GM21423 (cell line): ENCODE data around the gene UBASH3A.

ENCODE experiments used
- ATAC-seq: cut with Tn5 transposase; IDR thresholded peaks from one replicate; pipeline ENCODE4 v1.9.1; 2021; ENCODE audit warnings: mild to moderate bottlenecking, moderate library complexity; ENCODE audit not compliant: unreplicated experiment

UBASH3A gene

DNA sequence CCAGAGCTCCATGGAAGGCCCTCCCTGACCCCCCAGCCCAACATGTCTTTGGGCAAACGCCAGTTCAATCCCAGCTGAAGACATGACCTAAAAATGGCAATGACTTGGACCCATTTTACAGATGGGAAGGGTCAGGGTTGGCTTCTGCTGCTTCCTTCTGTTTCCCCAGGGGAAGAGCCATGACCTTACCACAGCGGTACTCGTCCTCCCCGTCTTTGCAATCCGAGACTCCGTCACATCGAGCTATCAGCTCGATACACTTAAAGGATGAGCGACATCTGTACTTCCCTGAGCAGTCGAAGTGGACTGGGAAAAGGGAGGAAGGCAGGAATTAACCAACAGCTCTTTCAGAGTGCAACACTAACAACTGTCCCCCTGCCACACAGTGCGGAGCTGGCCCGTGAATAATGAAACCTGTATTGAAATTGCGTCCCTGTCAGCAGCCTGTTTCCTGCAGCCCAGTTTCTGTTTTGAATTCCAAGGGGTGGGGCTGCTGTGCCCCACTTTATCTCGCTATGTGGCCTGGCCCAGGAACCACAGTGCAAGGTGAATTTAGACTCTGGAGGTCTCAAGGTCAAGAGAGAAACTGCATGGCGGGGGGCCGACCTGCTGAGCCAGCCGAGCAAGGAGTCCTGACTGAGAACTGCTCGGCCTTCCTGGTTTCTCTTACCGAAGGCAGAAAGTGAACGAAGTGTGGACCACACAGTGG is 14.8 kb upstream of the UBASH3A start:
- no peak for ATAC-seq

DNA sequence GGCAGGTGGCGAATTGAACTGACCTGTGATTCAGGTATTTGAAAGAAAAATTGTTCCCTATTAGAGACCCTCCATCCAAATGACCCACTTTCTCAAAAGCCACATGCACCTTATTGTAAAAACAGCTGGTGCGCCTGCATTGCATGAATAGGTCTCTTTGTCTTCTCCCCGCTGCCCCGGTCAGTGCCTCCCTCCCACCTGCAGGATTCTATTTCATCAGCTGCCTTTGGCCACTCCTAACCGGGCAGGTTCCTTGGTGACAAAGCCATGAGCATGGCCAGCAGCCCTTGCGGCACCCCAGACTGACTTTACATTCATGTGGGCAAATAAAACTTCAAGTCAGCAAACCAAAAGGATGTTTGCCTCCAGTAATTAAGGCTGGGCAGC is 14.3 kb upstream of the UBASH3A start:
- no peak for ATAC-seq

DNA sequence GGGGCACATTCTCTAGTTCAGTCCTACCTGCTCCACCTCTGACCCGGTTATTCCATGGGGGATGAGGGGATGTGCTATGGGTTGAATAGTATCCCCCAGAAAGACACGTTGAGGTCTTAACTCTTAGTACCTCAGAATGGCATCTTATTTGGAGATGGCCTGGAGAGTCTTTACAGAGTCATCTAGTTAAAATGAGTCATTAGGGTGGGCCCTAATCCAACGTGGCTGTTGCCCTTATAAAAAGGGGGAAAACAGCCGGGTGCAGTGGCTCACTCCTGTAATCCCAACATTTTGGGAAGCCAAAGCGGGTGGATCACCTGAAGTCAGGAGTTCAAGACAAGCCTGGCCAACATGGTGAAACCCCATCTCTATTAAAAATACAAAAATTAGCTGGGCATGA is 13.5 kb upstream of the UBASH3A start:
- no peak for ATAC-seq

DNA sequence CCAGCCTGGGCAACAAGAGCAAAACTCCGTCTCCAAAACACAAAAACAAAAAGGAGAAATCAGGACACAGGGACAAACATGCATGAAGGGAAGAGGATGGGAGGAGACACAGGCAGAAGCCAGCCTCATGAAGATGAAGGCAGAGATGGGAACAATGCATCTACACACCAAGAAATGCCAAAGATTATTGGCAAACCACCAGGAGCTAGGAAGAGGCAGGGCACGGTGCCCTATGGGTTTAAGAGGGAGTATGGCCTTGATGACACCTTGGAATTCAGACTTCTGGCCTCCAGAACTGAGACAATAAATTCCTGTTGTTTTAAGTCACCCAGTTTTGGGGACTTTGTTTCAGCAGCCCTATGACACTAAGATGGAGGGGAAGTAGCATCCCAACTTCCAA is 13.0 kb upstream of the UBASH3A start:
- no peak for ATAC-seq

DNA sequence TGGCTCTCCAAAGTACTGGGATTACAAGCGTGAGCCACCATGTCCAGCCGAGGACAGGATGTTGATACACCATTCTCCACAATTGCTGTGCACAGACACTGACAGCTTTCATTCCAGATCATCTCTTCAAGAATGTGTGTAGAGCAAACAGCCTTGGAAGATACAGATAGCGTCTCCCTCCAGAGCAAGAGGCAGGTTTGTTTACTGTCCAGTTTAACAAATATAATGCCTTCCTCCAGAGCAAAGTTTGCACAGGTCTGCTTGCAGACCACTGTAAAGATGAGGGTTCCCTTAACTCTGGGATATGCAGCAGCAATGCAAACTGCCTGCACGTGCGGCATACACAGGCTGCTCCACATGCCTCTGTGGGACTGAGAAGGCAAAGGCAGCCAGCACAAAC is 12.4 kb upstream of the UBASH3A start:
- ATAC-seq = no peak

DNA sequence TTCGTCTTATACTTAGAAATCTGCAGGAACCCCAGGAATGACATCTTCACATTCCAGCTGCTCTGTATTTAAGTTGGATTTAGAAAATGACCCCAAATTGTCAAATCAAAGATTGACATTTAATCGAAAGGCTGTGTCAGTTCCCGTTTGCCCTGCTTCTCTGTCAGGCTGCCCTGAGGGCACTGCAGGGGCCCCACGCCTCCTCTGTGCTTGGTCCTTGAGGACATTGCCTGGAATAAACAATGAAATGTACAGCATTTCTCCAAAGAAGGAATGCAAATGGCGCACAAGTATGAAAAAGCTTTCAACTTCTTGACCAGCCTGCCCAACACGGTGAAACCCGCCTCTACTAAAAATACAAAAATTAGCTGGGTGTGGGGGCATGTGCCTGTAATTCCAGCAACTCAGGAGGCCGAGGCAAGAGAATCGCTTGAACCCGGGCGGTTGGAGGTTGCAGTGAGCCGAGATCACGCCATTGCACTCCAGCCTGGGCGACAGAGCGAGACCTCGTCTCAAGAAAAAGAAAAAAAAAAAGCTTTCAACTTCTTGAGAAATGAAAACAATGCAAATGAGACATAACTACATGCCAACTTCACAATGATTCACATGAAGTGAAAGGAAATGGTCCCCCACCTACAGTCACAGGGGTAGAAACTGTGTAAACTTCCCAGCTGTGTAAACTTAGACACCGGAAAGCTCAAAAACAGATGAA is 10.8 kb upstream of the UBASH3A start:
- peak; percentile 70 for ATAC-seq

DNA sequence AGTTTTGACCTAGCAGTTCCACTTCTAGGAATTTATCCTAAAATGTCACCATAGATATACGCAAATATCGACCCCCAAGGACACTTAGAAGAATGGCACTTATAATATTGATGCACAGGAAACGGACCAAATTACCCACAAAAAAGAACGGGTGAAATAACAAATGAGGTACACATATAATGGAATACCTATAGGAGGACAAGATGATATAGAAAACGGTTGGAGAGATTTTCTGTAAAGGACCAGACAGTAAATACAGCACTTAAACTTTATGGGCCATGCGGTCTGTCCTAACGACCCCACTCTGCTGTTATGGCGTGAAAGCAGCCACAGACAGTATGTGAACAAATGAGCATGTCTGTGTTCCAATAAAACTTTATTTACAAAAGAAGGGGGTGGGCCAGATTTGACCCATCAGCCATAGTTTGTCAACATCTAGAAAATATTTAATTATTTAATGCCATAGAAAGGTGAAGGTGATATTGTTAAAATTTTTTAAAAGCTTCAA is 10.2 kb upstream of the UBASH3A start:
- ATAC-seq = no peak

DNA sequence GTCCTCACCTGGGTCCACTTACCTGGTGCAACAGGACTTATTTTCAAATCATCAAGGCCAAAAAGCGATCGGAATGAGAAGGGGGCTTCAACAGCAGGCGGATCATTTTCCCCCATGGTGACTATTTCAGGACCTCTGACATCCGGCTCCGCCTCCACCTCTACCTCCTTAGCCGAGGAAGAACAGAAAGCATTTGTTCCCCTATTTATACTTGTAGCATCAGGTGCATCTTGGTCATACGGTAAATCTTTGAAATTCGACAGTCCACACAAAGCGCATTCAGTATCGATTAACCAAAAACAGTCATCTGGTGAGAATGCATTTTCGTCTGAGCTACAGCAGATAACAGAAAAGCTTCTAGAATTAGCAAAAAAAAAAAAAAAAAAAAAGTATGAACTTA is 8.4 kb upstream of the UBASH3A start:
- no peak for ATAC-seq

DNA sequence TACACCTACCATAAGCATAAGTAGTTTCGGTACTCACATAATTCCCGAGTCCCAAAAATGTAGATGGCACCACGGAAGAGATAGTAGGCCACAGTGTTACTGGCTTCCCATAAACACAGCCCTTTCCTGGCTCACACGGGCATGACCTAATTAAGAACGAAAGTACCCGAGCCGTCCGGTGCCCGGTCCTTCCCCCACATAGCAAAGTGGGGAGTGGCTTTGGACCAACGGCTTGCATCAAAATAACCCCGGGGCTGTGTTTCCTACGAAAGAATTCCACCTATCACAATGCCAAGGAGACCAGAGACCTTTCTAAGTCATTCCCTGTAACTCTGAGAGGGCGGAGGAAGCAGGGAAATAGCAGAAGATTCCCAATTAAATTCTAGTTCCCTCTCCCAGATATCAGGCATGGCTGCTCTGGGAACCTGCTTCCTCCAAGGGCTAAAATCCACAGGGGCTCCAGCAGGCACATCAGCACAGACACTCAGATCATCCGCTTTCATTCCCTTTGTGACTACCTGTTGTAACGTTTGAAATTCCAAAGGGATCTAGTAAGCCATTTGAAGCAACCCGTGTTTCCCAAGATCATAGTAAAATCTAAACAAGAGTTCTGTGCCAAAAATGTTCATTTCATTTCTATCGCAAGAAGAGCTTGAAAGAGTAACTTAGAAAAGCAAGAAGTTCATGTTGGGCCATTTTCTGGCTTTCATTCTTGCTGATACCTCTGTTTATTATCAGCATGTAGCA is 7.6 kb upstream of the UBASH3A start, which contains the start of gene TMPRSS3:
TSS of gene TMPRSS3 (minus strand) at position 148 of the 747 bp plus-strand sequence. CDS start 635 bp downstream, outside the sequence.
- no peak for ATAC-seq

DNA sequence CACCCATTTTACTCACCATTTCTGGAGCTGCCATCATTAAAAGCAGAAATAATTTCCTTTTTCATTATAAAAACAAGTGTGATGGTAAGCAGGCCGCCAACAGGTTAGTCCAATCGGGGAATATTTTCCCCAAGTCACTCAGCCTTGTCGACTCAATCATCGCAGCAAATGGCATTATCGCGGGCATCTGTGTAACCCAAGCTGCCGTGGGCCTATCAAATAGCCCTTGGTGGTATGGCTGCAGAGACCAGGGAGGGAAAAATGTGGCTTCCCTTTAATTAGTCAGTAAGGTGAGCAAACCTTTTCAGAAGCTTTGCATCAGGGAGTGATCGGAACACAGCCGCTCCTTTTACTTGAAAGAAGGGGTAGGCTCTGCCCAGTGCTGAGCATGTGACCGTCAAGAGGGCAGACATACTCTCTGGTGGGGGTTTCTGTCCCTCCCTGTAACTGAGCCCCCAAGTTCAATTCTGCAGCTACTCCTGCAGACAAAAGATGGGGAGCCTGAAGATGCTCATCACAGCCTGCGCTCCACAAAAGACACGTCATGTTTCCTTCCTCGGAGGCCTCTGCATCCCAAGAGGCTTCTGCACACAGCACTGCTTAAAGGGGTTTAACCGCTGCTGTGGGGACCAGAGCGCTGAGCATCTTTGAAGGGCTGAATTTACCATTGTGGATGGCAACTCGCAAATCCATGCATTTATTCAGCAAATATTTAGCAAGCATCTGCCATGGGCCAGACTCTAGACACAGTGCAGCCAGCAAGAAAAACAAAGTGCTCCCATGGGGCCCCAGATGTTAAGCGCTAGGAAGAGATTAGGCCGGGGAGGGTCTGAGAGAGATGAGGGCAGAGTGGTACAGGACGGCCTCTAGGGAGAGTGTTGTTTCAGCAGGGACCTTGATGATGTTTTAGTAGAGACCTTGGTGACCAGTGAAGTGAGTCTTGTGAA is 6.6 kb upstream of the UBASH3A start:
- no peak for ATAC-seq

DNA sequence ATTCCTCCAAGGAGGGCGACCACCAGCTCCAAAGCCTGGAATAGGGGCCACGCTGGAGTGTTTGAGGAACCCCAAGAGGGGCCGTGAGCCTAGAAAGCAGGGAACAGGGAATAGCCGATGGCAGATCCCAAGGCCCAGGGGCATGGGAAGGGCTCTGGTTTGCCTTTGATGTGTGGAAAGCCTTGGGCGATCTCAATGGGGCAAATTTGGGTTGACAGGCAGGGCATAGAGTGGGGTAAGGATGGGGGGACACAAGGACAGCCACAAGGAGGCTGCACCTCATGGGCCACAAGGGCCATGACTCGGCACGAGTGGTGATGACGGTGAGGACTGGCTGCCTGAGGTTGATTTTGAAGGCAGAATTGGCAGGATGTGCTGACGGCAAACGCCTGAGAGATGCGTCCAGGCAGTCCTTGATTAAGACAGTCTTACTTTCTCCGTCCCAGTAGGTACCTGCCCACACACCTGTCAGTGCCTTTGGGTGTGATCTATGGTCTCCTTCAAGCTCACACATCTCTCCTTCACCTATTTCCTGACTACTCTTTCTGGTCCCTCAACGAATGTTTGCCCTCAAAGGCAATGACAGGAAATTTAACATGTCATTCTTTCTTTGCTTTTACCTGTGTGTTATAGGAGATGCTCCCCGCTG is 5.8 kb upstream of the UBASH3A start:
- no peak for ATAC-seq

DNA sequence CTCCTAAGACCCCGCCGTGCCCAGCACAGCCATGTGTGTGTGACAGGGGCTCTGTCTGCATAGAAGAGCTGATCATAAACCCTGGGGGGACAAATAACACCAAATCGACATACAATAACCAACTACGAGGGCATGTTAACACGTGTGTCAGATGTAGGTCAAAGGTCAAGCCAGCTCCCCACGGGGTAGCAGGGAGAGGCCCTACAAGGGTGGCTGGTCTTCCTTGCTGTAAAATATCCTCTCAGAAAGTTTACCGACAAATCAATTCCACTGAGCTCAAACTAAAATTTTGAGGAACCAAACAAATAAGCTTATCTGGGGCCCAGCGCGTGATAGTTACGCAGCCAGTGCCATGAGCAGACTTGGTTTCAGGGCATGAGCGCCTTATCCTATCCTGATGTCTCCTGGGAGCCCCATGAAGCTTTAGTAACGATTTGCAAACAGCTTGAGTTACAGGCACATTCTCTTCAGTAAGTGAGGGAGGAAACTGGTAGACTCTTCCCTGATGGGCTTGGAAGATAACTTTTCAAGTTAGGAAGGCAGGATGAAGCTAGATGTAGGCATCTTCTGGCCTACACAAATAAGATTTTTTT is 5.2 kb upstream of the UBASH3A start:
- ATAC-seq = no peak

DNA sequence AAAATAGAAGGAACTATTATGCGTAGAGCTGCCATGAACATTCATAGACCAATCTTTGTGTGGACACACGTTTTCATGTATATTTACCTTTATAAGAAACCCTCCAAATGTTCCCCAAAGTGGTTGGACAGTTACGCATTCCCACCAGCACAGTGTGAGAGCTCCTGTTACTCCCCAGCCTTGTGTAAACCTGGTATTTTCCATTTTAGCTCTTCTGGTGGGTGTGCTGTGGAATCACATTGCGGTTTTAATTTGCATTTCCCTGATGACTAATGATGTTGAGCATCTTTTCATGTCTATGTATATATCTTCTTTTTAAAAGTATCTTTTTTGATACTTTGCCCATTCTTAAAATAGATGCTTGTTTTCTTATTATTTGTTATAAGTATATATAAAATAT is 3.2 kb upstream of the UBASH3A start:
- no peak for ATAC-seq

DNA sequence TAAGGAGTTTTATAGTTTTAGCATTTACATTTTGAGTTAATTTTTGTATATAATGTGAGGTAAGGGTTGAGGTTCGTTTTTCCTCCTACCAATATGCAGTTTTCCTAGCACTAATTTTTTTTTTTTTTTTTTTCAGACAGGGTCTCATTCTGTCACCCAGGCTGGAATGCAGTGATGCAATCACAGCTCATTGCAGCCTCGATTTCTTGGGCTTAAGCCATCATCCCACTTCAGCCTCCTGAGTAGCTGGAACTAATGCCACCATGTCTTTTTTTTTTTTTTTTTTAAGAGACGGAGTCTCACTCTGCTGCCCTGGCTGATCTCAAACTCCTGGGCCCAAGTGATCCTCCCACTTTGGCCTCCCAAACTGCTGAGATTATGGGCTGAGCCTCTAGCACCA is 2.5 kb upstream of the UBASH3A start:
- no peak for ATAC-seq

DNA sequence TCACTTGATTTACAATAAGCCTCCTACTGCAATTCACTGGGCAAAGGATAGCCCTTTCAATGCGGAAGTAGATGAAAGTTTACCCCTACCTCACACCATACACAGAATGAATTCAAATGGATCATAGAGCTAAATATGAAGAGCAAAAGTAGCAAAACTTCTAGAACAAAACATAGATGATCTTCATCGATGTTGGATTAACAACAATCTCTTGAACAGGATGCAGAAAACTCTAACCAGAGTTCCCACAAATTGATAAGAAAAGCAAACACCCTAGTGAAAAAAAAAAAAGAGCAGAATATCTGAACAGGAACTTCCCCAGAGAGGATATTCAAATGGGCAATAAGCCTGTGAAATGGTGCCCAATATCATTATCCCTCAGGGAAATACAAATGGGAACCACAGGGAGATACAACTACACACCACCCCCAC is 1.9 kb upstream of the UBASH3A start:
- no peak for ATAC-seq

DNA sequence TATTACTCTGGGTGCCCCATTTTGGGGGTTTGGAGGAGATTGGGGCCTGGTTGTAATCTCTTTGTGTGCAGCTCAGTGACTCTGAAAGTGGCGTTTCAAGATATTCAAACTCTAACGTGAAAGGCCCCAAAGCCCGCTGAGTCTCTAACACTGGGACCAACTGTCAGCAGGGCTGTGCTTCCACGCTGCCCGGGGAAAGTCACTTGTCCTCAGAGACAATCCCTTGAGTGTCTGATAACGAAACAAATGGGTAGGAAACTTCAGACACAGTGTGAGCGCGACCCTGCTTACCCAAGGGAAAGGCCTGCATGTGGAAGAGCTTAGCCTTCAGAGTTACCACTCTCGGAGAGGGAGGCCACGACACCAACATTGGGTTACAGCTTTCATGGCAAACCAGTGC is 837 bp downstream of the UBASH3A start:
- ATAC-seq = no peak

DNA sequence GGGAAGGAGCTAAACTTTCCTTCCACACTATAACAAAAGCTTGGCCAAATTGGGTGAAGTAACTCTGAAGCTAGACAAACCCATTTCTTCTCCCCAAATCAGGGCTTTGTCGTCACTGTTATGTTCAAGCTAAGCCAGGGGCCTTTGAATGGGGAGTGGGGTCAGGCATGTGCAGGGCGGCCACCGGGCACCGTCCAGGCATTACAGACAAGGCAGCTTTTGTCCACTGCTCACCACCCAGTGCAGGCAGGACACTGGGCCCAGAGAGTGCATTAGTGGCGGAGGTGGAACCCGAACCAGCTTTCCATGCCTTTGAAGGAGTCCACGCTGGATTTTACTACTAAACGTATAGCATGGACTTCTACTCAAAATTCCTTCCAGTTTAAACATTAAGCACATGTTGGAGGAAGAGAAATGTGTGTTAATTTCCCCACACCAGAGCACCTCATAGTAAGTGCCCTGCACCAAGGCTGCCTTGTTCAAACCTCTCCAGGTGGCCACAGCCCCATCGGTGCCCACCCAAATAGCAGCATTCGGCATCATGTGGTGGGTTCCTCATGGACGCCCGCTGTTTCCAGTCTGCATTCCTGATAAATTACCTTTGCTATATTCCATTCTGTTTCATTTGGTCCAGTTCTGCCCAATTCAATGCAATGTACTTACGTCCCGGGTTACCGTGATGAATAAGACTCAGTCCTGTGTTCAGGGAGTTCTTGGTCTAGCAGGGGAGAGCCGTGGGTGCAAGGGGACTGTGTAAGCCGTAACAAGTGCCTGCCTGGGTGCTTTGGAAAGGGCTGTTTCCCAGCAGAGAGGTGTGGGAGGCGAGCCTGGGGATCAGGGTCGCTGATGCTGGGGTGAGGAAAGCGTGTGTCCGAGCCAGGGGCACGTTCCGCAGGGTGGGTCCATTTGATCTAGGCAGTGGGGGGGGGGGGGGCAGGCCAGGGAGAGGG is 1.6 kb downstream of the UBASH3A start:
- ATAC-seq = no peak

DNA sequence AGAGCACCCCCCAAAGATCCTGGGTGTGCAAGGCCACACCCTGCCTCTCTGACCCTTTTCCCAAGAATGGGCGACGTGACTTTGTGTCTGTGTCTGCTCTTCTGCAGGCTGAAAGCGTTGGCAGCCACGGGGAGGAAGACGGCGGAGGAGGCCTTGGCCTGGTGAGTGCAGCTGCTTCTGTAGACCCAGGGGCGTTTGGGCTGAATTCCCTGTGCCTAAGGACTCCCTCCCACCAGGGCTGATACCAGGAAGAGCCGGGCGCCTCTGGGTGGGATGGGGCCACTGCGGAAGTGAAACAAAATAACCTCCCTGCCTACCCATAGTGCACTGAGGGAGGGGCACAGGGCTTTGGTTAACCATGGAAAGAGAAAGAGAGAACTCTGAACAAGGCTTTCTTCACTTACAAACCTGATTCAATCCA is 2.5 kb downstream of the UBASH3A start:
- no peak for ATAC-seq
